Spinal cord (tissue), 10 donors: ENCODE results near the gene PNCK. TPM values are rescaled to one million over a fixed set of nuclear protein-coding genes. Genes with fewer than 3 reads are reported as not detected.
"Not testable (repeated sequence)": the region's sequence is repeated elsewhere in the genome, so short reads cannot be mapped to it uniquely, and the experiment has no call there.

Experiments used
- DNase-seq, 6 donors: peaks; one replicate each; pipeline versions ENCODE4 v3.0.0 to v3.0.0-alpha.2; 2013 to 2015; ENCODE audit warnings: low spot score in 6 of 6, low read depth in 4 of 6
- H3K27ac ChIP-seq: one replicate; pipeline ENCODE4 v1.5.1; 2013; ENCODE audit warnings: low read depth, low read length, control low read depth
- H3K27me3 ChIP-seq: one replicate; pipeline ENCODE4 v1.6.1; 2013; ENCODE audit warnings: low read length; ENCODE audit not compliant: control insufficient read depth, insufficient read depth
- H3K36me3 ChIP-seq: one replicate; pipeline ENCODE4 v1.6.1; 2013; ENCODE audit warnings: low read length; ENCODE audit not compliant: control insufficient read depth, insufficient read depth
- H3K4me1 ChIP-seq: one replicate; pipeline ENCODE4 v1.6.1; 2013; ENCODE audit warnings: low read length; ENCODE audit not compliant: control insufficient read depth, insufficient read depth
- H3K4me3 ChIP-seq: one replicate; pipeline ENCODE4 v1.5.1; 2013; ENCODE audit warnings: low read depth, low read length, control low read depth
- H3K9me3 ChIP-seq: one replicate; pipeline ENCODE4 v1.6.1; 2013; ENCODE audit warnings: low read length; ENCODE audit not compliant: control insufficient read depth, insufficient read depth
- WGBS: methylation state at CpG from one replicate; pipeline ENCODE4 v1.1.5; 2013; ENCODE audit warnings: missing lambda C conversion rate; ENCODE audit not compliant: insufficient coverage; 5-methylcytosine and 5-hydroxymethylcytosine counted together
- polyA plus RNA-seq, 2 donors: library from polyadenylated mRNA; unstranded; fragments of 120-200 nt; gene quantifications; one replicate each; pipeline ENCODE4 v1.2.1, GENCODE V29; 2013; ENCODE audit not compliant: insufficient read length in 2 of 2
- total RNA-seq, 2 donors: library from RNA; depleted of rRNA in 1 of 2; stranded (reverse); fragments of 120-200 nt in 1 of 2; fragments of >200 nt in 1 of 2; gene quantifications; one replicate each; pipeline versions ENCODE4 v1.2.3 to v1.2.4, GENCODE V29; 2013 to 2014
- donor health status: healthy.

Gene PNCK
- total and polyA plus RNA-seq, 4 donors = 24.2 to 142 (median 84.9) TPM

DNA sequence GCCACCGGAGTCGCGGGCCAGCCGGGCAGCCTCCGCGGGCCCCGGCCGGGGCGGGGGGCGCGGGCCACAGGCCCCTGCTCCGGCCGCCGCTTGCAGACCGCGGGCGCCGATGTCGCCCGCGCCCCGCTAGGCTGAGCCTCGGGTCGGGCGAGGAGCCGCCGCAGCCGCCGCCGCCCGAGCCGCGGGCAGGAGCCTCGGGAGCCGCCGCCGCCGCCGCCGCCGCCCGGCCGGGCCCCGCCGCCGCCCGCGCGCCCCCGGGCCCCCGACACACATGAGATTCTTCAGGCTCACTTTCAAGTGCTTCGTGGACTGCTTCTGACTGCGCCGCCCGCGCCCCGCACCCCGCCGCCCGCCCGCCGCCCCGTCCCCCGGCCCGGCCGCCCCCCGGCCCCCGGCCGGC lies 14.5 kb upstream of the PNCK start:
- H3K36me3 ChIP-seq = peaks cover 36% of the 10 kb centered on the region
- no peak for DNase-seq
- H3K9me3 ChIP-seq = no peaks in the 10 kb centered on the region
- WGBS = 15% methylated on average over 49 of the region's 69 CpGs
- H3K27ac ChIP-seq = no peak overlapping the region
- H3K4me1 ChIP-seq = peaks cover 50% of the 10 kb centered on the region
- H3K4me3 ChIP-seq = no peak overlapping the region
- H3K27me3 ChIP-seq = no peaks in the 10 kb centered on the region

DNA sequence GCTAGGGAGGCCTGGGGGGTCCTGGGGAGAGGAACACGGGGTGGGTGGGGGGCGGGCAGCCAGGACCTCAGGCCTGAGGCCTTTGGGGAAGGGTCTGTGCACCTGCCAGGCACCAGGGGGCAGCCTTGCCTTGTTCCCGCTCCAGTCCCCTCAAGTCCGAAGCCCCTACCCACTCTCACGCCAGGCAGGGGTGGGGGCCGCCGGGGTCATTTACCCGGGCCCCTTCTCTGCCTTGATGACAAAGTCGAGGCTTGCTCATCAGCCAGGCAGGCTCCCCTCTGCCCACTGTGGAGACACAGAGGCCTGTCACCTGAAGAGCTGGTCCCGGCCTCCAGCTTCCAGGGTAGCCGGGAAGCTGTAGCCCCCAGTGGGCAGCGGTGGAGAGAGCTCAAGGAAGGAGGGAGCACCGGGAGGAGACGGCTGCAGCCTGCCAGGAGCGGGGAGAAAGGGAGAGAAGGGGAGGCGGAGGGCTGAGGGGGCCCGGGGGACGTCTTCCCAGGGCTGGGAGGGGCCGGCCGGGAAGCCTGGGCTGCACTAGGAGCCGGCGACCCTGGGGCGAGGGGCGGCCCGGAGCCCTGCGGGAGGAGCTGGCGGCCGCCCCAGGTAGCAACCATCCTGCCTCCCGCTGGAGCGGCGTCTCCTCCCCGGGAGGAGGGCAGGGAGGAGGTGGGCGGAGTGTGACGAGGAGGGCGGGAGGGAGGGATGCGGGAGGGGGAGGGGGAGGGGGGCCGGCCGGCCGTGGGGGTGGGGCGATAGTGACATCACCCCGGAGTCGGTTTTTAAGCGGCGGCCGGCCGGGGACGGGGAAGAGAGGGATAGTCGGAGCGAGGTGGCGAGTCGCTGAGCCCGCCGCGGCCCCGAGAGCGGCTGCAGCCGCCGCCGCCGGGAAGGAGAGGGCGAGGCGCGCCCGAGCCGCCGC lies 13.8 kb upstream of the PNCK start, which contains the start of gene SLC6A8:
Gene SLC6A8 (plus strand): TSS at position 806 of the 919 bp plus-strand sequence. CDS start 649 bp downstream, outside the sequence.
- no peaks in the 10 kb centered on the region for H3K9me3 ChIP-seq
- no peaks in the 10 kb centered on the region for H3K27me3 ChIP-seq
- H3K36me3 ChIP-seq = peaks cover 29% of the 10 kb centered on the region
- peaks cover 50% of the 10 kb centered on the region for H3K4me1 ChIP-seq
- peak in 3 of 6 donors; percentile 44 to 87 (median 85) for DNase-seq
- peak within 1 kb of the TSS; percentile 84 for H3K27ac ChIP-seq
- WGBS = 20% methylated on average over 44 of the region's 66 CpGs
- H3K4me3 ChIP-seq = peak within 1 kb of the TSS; percentile 29

DNA sequence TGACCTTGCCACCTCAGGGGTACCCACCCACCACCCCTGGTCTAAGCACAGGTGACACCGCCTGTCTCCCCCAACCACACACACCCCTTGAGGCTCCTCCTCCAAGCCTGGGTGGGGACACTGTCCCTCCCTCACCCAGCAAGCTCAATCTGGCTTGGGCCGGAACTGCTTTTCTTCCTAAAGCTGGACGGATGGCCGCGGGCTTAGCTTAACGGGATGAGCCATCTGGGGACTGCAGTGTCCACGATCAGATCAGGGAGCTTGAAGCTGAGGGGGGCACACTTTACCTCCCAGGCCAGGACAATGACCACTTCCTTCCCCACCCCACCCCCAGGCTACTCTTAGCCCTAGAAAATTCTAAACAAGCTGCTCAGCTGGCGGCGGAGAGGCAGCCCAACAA lies 13.1 kb upstream of the PNCK start:
- H3K4me1 ChIP-seq = peaks cover 50% of the 10 kb centered on the region
- H3K9me3 ChIP-seq = no peaks in the 10 kb centered on the region
- WGBS = 44% methylated on average over 7 of the region's 9 CpGs
- peaks cover 22% of the 10 kb centered on the region for H3K36me3 ChIP-seq
- H3K4me3 ChIP-seq = no peak overlapping the region
- no peak for DNase-seq
- H3K27me3 ChIP-seq = no peaks in the 10 kb centered on the region
- H3K27ac ChIP-seq = no peak overlapping the region

DNA sequence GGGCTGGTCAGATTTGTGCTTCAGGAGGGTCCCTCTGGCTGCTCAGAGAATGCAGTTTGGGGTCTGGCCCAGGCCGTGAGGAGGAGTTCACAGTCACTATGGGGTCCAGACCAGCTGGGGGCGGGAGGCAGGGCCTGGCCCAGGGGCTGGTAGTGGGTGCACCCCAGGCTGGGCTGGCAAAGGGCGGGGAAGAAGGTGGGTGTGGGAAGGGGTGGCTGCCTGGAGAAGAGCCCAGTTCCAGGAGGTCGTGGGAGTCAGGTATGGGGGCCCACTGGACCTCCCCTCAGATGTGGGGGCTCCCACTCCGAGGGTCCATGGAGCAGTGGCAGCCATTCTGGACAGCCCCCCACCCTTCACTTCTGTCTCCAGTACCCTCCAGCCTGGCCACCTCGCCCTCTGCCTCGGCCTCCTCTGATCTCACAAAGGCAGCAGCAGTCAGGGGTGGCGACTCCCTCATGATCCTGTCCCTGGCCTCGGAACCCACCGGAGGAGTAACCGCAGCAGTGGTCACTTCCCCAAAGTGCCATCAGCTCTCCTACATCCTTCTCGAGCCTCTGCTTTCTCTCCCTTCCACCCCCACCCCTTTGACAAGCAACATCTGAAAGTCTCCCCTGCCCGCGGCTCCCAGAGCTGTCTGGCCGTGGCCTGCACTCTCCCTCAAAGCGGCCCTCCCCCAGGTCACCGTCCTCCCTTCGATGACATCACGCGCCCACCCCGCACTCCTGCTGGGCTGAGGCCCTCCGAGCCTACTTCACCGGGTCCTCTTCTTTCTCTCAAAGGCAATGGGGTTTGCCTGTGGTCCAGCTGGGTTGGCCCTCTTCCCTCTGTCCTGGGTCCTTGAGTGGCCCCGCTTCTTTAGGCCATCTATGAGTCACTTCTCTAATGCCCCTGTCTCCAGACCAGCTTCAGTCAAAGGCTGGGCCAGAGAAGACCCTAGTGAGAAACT lies 12.4 kb upstream of the PNCK start:
- 71% methylated on average over 21 of the region's 24 CpGs for WGBS
- DNase-seq = no peak
- H3K4me1 ChIP-seq = peaks cover 45% of the 10 kb centered on the region
- no peaks in the 10 kb centered on the region for H3K27me3 ChIP-seq
- H3K27ac ChIP-seq = no peak overlapping the region
- H3K36me3 ChIP-seq = peaks cover 16% of the 10 kb centered on the region
- H3K4me3 ChIP-seq = no peak overlapping the region
- no peaks in the 10 kb centered on the region for H3K9me3 ChIP-seq

GRCh38 chrX:153685156-153685536 lies 11.5 kb upstream of the PNCK start:
- Histone ChIP-seq H3K4me3 (no peak overlapping the region), H3K4me1 (peaks cover 36% of the 10 kb centered on the region), H3K27ac (no peak overlapping the region), H3K36me3 (peaks cover 7% of the 10 kb centered on the region), H3K27me3 (no peaks in the 10 kb centered on the region), H3K9me3 (no peaks in the 10 kb centered on the region)
- 48% methylated on average over 20 of the region's 21 CpGs for WGBS
- DNase-seq = no peak

DNA sequence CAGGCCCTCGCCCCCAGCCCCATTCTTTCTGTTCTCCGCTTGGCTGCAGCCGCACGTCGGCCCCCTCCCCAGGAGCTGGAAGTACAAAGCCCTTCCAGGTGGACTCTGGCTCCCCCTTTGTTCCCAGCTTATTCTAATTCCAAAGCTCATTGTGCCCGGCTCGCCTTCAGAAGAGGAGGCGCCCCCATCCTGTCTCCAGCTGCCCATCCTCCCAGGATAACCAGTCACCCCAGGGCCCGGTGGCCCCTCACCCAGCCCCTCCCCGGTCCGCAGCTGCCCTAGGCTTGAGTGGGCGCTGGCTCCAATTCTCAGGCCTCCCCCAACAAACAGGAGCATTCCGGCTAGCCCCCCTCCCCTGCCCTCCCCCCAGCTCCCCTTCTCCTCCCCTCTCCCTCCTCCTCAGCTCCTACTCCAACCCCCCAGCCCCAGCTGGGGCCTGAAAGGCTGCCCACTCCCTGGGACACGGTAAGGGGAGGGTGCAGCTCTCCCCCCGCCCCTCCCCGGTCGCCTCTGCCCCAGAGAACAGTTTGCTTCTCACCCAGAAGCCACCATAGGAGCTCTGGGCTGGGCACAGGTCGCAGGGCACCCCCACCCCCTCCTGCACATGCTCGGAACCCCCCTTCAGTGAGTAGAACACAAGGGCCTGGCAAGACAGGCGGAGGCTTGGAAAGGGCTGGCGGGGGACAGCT lies 11.0 kb upstream of the PNCK start:
- no peak overlapping the region for H3K27ac ChIP-seq

GRCh38 chrX:153683486-153683885 lies 9.9 kb upstream of the PNCK start:
- H3K4me1 ChIP-seq = peaks cover 28% of the 10 kb centered on the region
- not testable (repeated sequence) for DNase-seq, H3K27me3 ChIP-seq, H3K27ac ChIP-seq, H3K4me3 ChIP-seq, H3K9me3 ChIP-seq, H3K36me3 ChIP-seq
- 91% methylated on average over 8 of the region's 8 CpGs for WGBS

More for the DNA sequence above, 11.0 kb upstream of the PNCK start:
- Histone ChIP-seq H3K27me3 (no peaks in the 10 kb centered on the region), H3K9me3 (no peaks in the 10 kb centered on the region), H3K4me1 (peaks cover 31% of the 10 kb centered on the region), H3K4me3 (no peak overlapping the region), H3K36me3 (peaks cover 1% of the 10 kb centered on the region)
- WGBS = 29% methylated on average over 15 of the region's 21 CpGs
- DNase-seq = peak in 2 of 6 donors; percentile 40 to 77

DNA sequence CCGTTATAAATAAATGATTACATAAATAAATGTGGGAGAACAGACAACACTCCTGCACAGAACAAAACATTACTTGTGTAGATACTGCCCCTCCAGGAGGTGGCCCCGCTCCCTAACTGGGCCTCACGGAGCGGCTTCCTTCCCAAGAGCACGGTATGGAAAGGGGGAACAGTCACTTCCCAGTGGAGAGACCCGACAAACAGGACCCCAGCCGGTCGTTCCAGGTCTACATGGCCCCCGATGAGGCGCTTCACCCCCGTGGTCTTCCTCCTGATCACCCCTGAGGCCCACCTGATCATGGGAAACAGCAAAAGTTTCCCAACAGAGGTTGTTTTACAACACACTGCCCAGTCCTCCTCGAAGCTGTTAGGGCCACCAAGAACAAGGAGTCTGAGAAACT lies 7.6 kb upstream of the PNCK start:
- no peaks in the 10 kb centered on the region for H3K36me3 ChIP-seq
- no peaks in the 10 kb centered on the region for H3K9me3 ChIP-seq
- 62% methylated on average over 10 of the region's 12 CpGs for WGBS
- no peak for DNase-seq
- H3K27ac ChIP-seq = no peak overlapping the region
- no peak overlapping the region for H3K4me3 ChIP-seq
- no peaks in the 10 kb centered on the region for H3K27me3 ChIP-seq
- peaks cover 15% of the 10 kb centered on the region for H3K4me1 ChIP-seq

DNA sequence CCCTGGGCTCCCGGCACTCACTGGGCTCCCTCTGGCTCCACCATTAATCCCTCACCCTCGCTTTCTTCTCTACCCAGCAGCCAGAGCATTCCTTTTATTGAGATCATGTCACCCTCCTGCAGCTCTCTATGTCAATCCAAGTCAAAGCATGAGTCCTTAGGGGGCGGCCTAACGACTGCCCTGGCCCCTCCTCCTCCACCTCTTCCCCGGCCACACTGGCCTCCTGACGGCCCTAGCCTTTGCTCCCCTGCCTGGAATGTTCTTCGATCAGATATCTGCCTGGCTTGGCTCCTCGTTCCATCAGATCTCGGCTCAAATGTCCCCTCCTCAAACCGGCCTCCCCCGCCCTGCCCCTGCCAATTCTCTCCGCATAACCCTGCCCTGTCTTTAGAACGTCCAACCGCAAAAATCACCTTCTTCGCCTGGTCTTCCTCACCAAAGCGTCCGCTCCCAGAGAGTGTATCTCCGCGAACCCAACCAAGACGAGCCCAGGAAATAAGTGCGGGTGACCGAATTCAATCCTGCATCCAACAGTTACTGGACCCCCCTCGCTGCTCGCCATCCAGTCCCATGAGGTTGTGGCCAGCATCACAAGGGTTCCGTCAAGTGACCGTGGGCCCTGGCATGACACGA lies 722 bp upstream of the PNCK start:
- Histone ChIP-seq H3K27ac (no peak overlapping the region), H3K4me3 (no peak overlapping the region), H3K36me3 (peaks cover 22% of the 10 kb centered on the region), H3K9me3 (peaks cover 1% of the 10 kb centered on the region), H3K4me1 (peaks cover 8% of the 10 kb centered on the region), H3K27me3 (peaks cover 11% of the 10 kb centered on the region)
- no peak for DNase-seq
- WGBS = 68% methylated on average over 24 of the region's 27 CpGs
